Fibroblast of the aortic adventitia (primary cell): Measurements from ENCODE around the gene INTS4. TPM values are rescaled to one million over a fixed set of nuclear protein-coding genes. Genes with fewer than 3 reads are reported as not detected.
A peak's percentile ranks its signal among the peaks of the same experiment; 100 is the strongest.
"Not testable (repeated sequence)": the region's sequence is repeated elsewhere in the genome, so short reads cannot be mapped to it uniquely, and the experiment has no call there.

ENCODE experiments used
- DNase-seq: peaks from one replicate; pipeline ENCODE4 v3.0.0-alpha.2; 2010; ENCODE audit warnings: low read depth
- H3K4me3 ChIP-seq: 2 replicates; pipeline ENCODE4 v1.5.1; 2011; ENCODE audit warnings: low read depth, mild to moderate bottlenecking, control low read depth, low read length, moderate library complexity
- total RNA-seq: library from RNA; depleted of rRNA; stranded (reverse); fragments of >200 nt; gene quantifications from 2 replicates; pipeline ENCODE4 v1.2.3, GENCODE V29; 2012; ENCODE audit warnings: low replicate concordance
- TF ChIP-seq, protein P1 (sequence below): IDR thresholded peaks from 2 replicates; pipeline ENCODE4 v1.5.1; 2011; ENCODE audit warnings: mild to moderate bottlenecking, low read length, control low read depth, inconsistent platforms; ENCODE audit not compliant: insufficient read depth

INTS4 gene
- total RNA-seq, 1 donor, result 52.6 TPM

DNA sequence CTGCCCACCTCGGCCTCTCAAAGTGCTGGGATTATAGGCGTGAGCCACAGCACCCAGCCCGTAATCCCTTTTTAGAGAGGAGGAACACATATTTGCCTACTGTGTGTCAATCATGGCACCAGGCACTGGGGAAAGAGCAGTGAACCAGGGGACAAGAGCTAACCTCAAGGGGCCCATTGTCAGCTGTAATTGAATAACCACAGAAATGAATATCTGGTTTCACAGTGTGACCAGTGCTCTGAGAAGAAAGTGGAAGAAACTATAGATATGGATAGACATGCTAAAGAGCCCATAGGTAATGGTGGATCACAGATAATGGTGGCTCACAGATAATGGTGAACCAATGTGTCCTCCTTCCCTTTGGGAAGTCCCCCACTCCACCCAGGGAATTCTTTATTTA is 37.2 kb upstream of the INTS4 start:
- no peak for DNase-seq

DNA sequence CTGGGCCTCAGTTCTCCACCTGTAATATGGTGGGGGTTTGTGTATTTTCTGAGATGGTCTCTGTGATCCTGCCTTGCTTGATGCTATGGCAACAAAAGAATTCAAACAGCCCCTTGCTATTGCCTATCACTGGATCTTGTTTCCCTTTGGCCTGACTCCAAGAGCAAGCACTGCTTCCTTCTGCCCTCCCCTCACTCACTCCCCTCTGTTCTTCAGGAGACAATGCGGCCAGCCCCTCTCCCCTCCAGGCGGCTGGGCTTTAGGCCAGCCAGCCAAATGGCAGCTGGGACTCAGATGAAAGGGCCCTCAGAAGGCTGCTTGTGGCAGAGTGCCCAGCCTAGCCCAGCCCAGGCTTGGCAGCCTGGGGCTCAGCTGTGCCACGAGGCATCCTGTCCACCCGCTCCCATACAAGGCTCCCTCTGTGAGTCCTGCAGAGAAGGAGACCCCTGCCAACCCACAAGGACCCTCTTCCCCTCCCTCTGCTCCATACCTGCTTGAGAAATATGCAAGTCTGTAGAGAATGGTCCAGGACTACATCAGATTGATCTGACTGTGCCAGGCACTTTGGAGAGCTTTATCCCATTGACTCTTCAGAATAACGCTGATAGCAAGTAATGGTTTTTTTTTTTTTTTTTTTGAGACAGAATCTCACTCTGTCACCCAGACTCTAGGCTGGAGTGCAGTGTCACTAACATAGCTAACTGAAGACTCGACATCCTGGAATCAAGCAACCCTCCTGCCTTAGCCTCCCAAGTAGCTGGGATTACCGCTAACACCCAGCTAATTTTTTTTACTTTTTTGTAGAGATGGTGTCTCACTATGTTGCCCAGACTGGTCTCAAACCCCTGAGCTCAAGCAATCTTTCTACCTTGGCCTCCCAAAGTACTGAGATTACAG is 36.2 kb upstream of the INTS4 start:
- DNase-seq, result peak; percentile 68
- TF ChIP-seq, protein P1, sequence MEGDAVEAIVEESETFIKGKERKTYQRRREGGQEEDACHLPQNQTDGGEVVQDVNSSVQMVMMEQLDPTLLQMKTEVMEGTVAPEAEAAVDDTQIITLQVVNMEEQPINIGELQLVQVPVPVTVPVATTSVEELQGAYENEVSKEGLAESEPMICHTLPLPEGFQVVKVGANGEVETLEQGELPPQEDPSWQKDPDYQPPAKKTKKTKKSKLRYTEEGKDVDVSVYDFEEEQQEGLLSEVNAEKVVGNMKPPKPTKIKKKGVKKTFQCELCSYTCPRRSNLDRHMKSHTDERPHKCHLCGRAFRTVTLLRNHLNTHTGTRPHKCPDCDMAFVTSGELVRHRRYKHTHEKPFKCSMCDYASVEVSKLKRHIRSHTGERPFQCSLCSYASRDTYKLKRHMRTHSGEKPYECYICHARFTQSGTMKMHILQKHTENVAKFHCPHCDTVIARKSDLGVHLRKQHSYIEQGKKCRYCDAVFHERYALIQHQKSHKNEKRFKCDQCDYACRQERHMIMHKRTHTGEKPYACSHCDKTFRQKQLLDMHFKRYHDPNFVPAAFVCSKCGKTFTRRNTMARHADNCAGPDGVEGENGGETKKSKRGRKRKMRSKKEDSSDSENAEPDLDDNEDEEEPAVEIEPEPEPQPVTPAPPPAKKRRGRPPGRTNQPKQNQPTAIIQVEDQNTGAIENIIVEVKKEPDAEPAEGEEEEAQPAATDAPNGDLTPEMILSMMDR, result no peak
- H3K4me3 ChIP-seq, result no peak overlapping the region

More for the DNA sequence above, 37.2 kb upstream of the INTS4 start:
- H3K4me3 ChIP-seq, result no peak overlapping the region
- TF ChIP-seq, protein P1, result no peak

DNA sequence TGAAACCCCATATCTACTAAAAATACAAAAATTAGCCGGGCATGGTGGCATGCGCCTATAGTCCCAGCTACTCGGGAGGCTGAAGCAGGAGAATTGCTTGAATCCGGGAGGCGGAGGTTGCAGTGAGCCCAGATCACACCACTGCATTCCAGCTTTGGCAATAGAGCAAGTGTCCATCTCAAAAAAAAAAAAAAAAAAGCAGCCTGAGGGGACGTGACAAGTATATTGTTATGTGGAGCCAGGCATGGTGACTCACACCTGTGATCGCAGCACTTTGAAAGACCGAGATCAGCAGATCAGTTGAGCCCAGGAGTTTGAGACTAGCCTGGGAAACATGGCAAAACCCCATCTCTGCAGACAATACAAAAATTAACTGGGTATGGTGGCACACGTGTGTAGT is 34.0 kb upstream of the INTS4 start:
- not testable (repeated sequence) for DNase-seq, H3K4me3 ChIP-seq

DNA sequence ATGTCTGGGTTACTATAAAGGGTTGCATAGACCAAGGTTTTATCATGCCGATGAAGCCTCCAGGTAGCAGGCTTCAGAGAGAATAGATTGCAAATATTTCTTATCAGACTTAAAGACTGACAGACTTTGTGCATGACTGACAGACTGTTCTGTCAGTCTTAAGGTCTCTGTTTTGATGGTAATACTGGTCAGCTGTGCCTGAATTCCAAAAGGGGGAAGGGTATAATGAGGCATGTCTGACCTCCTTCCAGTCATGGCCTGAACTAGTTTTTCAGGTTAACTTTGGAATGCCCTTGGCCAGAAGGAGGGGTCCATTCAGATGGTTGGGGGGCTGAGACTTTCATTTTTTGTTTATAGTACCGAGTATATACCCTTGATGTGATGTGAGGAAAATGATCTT is 33.3 kb upstream of the INTS4 start:
- no peak overlapping the region for H3K4me3 ChIP-seq
- TF ChIP-seq, protein P1, result no peak
- DNase-seq, result no peak

DNA sequence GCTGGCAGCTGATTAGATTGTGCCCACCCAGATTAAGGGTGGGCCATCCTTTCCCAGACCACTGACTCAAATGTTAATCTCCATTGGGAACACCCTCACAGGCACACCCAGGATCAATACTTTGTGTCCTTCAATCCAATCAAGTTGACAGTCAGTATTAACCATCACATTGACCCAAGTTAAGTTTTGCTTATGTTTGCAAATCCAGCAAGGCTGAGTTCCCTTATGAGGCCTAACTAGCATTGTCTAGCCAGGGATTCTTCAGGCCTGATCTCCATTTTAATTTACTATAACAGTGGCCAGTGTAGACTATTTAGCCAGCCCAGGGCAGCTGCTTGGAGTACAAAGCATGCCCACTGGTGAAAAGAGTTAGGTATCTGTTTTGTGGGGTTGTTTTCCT is 30.9 kb upstream of the INTS4 start:
- TF ChIP-seq, protein P1, result no peak
- DNase-seq, result no peak
- no peak overlapping the region for H3K4me3 ChIP-seq

DNA sequence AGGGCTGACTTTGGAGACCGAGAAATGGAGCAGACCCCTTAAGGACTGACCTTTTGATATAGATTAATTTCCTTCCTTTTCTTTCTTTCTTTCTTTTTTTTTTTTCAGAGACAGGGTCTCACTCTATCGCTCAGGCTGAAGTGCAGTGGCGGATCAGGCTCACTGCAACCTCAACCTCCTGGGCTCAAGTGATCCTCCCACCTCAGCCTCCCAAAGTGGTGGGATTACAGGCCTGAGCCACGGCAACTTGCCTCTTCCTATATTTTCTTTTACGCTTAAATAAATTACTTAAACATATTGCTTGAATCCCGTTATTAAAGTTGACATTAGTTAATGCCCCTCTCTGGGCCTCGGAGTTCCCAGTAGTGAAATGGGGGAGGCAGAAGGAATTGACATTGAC is 29.0 kb upstream of the INTS4 start:
- no peak for DNase-seq
- TF ChIP-seq, protein P1, result no peak
- no peak overlapping the region for H3K4me3 ChIP-seq

DNA sequence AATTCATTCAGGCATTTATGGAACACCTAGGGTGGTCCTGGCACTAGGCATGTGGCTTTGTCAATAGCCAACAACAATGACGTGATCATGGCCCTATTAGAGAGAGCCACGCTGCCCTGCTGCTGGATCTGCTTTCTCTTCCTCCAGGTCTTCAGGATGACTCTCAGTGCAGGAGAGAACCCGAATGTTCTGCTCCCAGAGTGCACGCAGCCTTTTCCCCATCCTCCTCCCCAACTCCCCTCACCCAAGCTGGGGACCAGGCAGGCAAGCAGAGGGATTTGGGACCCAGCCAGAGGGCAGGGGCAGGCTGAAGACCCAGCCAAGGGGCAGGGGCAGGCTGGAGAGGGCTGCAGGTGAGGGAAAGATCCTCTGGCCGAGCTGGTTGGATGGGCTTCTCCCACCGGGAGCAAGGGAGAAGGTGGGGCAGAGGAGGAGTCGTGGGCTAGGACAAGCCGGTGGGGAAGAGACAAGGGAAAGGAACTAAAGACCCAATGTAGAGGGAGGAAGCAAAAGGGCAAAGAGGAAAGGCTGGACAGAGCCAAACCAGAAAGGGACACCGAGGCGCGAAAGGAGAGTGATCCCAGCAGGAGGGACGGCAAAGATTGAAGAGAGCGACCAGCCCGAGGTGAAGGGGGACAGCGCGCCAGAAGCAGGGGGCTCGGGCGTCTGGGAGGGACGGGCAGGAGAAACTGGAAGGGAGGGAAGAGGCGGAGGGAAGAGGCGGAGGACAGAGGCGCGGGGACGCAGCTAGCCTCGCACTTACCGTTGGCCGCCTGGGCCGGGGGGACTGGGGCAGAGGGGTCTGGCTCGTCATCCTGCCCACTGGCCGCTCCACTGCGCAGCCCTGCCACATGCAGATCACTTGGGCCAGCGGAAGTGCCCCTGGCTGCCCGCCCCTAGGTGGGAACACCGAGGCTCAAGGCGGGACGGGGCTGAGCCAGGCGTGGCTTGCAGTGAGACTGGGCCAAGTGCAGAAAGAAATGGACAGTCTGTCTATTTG is 28.2 kb upstream of the INTS4 start, which contains the start of gene KCTD14:
KCTD14 (minus strand) TSS at position 880 of the 1,000 bp plus-strand sequence; CDS start at position 853, 27 bp downstream.
- peak within 1 kb of the TSS; percentile 56 for H3K4me3 ChIP-seq
- TF ChIP-seq, protein P1, result no peak
- no peak for DNase-seq
